NB4 (cell line): ENCODE results near the gene ATG5.
"Not testable (repeated sequence)": the region's sequence is repeated elsewhere in the genome, so short reads cannot be mapped to it uniquely, and the experiment has no call there.

Source experiments
- DNase-seq: peaks from one replicate; pipeline ENCODE4 v3.0.0; 2010; ENCODE audit warnings: low read depth
- H3K4me3 ChIP-seq: one replicate; pipeline ENCODE4 v1.5.1; 2011; ENCODE audit warnings: mild to moderate bottlenecking, low read depth, low read length, moderate library complexity
- CTCF ChIP-seq: IDR thresholded peaks from one replicate; pipeline ENCODE4 v1.5.1; 2012; ENCODE audit warnings: low read depth, low read length
- MYC ChIP-seq: IDR thresholded peaks from 2 replicates; pipeline ENCODE4 v1.6.1; 2011; ENCODE audit warnings: low read depth, low read length
- POLR2A ChIP-seq: IDR thresholded peaks from 2 replicates; pipeline ENCODE4 v1.6.1; 2011; ENCODE audit warnings: mild to moderate bottlenecking; ENCODE audit not compliant: insufficient read length; ENCODE audit errors: extremely low read depth
- TF ChIP-seq, protein P1 (sequence below): IDR thresholded peaks from 2 replicates; pipeline ENCODE4 v1.6.1; 2011; ENCODE audit warnings: low read depth, low read length

The ATG5 gene

GRCh38 chr6:106275692-106276091 lies 49.9 kb downstream of the ATG5 start:
- no peak overlapping the region for H3K4me3 ChIP-seq
- no peak for TF ChIP-seq MYC
- TF ChIP-seq, protein P1, sequence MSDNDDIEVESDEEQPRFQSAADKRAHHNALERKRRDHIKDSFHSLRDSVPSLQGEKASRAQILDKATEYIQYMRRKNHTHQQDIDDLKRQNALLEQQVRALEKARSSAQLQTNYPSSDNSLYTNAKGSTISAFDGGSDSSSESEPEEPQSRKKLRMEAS, result no peak
- no peak for TF ChIP-seq POLR2A
- no peak for TF ChIP-seq CTCF
- DNase-seq, result no peak

DNA sequence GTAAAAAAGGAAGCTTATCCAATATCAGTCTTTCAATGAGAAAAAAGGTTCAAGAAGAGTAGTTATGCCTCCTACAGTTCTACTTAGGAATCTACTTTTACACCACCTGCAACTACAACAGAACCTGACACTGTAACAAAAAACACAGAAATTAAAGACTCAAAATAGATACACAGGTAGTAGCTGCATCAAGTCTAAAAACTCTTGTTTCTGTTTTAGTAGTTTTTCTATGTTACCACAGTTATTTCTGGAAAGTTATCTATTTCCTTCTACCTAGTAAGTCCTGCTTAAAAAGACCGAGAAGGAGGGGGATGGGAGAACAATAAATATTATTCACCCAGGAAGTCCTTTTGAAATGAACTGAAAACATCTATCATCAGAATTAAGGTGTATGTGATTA lies 52.5 kb downstream of the ATG5 start:
- H3K4me3 ChIP-seq, result no peak overlapping the region
- TF ChIP-seq MYC (no peak), CTCF (no peak), POLR2A (no peak)
- TF ChIP-seq, protein P1, result no peak
- DNase-seq, result no peak

DNA sequence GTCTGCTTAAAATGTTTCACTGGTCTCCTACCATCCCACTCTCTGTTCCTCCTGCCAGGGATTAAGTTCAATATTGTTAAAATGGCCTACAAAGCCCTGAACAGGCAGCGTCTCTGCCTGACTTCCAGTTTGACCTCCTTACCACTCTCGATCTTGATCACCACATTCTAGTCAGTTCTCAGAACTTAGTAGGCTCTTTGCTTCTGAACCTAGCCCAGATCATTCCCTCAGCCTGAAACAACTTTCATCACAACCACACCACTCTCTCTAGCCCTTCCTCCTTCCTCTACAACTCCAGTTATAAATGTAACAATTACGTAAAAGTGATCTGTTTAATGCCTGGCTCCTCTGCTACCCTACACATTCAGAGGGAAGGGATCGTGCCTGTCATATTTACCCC lies 53.3 kb downstream of the ATG5 start:
- H3K4me3 ChIP-seq, result no peak overlapping the region
- DNase-seq, result no peak
- TF ChIP-seq POLR2A, result no peak
- TF ChIP-seq, protein P1, result no peak
- no peak for TF ChIP-seq MYC
- no peak for TF ChIP-seq CTCF

GRCh38 chr6:106270414-106270813 lies 55.1 kb downstream of the ATG5 start:
- no peak for DNase-seq
- H3K4me3 ChIP-seq, result no peak overlapping the region
- TF ChIP-seq MYC (no peak), CTCF (no peak), POLR2A (no peak)
- TF ChIP-seq, protein P1, result no peak

DNA sequence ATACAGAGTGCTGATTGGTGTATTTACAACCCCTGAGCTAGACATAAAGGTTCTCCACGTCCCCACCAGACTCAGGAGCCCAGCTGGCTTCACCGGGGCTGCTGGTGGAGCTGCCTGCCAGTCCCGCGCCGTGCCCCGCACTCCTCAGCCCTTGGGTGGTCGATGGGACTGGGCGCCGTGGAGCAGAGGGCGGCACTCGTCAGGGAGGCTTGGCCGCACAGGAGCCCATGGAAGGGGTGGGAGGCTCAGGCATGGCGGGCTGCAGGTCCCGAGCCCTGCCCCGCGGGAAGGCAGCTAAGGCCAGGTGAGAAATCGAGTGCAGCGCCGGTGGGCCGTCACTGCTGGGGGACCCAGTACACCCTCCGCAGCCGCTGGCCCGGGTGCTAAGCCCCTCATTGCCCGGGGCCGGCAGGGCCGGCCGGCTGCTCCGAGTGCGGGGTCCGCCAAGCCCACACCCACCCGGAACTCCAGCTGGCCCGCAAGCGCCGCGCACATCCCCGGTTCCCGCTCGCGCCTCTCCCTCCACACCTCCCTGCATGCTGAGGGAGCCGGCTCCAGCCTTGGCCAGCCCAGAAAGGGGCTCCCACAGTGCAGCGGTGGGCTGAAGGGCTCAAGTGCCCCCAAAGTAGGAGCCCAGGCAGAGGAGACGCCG lies 56.2 kb downstream of the ATG5 start:
- not testable (repeated sequence) for DNase-seq, H3K4me3 ChIP-seq

GRCh38 chr6:106268500-106268899 lies 57.1 kb downstream of the ATG5 start:
- not testable (repeated sequence) for H3K4me3 ChIP-seq, DNase-seq

DNA sequence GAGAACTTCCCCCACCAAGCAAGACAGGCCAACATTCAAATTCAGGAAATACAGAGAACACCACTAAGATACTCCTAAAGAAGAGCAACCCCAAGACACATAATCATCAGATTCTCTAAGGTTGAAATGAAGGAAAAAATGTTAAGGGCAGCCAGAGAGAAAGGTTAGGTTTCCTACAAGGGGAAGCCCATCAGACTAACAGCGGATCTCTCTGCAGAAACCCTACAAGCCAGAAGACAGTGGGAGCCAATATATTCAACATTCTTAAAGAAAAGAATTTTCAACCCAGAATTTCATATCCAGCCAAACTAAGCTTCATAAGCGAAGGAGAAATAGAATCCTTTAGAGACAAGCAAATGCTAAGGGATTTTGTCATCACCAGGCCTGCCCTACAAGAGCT lies 61.1 kb downstream of the ATG5 start:
- not testable (repeated sequence) for H3K4me3 ChIP-seq, DNase-seq

DNA sequence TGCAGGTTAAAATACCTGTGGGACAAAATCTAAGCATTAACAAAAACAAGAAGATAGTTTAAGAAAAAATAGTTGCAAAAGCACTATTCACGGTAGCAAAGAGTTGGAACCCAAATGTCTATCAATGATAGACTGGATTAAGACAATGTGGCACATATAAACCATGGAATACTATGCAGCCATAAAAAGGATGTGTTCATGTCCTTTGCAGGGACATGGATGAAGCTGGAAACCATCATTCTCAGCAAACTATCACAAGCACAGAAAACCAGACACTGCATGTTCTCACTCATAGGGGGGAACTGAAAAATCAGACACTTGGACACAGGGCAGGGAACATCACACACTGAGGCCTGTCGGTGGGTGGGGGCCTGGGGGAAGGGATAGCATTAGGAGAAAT lies 65.8 kb downstream of the ATG5 start:
- not testable (repeated sequence) for H3K4me3 ChIP-seq, DNase-seq
